ENCODE data around the gene MTHFD1L.

The MTHFD1L gene

DNA sequence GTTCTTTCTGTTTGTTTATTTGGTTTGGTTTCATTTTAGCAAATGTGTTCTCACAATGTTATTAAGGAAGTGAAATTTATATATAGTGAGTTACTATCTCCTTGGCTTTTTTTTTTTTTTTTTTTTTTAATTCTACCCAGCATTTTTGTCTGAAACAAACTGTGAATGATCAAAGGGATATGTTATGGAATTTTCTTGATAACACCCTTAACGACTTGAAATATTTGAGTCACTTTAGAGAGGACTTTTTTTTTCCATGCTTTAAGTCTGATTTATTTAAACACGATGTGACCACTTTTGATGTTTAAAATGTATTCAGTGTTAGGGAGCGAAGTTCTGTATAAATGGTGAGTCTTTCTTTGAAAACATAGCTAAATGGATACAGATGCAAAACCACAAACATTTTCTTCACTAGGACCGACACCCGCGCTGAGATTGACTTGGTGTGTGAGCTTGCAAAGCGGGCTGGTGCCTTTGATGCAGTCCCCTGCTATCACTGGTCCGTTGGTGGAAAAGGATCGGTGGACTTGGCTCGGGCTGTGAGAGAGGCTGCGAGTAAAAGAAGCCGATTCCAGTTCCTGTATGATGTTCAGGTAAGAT is 149.7 kb downstream of the MTHFD1L start:
- TF ChIP-seq, protein P1, sequence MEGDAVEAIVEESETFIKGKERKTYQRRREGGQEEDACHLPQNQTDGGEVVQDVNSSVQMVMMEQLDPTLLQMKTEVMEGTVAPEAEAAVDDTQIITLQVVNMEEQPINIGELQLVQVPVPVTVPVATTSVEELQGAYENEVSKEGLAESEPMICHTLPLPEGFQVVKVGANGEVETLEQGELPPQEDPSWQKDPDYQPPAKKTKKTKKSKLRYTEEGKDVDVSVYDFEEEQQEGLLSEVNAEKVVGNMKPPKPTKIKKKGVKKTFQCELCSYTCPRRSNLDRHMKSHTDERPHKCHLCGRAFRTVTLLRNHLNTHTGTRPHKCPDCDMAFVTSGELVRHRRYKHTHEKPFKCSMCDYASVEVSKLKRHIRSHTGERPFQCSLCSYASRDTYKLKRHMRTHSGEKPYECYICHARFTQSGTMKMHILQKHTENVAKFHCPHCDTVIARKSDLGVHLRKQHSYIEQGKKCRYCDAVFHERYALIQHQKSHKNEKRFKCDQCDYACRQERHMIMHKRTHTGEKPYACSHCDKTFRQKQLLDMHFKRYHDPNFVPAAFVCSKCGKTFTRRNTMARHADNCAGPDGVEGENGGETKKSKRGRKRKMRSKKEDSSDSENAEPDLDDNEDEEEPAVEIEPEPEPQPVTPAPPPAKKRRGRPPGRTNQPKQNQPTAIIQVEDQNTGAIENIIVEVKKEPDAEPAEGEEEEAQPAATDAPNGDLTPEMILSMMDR (IDR thresholded peaks at IDR 0.05; ENCODE audit: low read depth, low read length), result no peak
- no peak overlapping the region for H3K4me3 ChIP-seq (ENCODE audit: low read depth, low read length)

DNA sequence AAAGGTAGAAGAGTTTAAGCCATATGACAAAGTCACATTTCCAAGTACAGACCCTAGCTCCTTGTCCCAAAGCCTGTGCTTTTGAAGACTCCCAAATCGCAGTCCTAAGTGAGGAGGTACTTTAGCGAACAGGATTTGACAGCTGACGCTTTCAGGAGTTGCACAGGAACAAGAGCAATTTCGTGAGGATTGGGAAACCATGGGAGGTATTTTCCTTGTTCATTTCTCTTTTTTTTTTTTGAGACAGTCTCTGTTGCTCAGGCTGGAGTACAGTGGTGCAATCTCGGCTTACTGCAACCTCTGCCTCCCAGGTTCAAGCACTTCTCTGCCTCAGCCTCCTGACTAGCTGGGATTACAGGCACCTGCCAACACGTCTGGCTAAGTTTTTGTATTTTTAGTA is 150.6 kb downstream of the MTHFD1L start:
- TF ChIP-seq, protein P1 (IDR thresholded peaks at IDR 0.05; ENCODE audit: low read depth, low read length), result no peak

DNA sequence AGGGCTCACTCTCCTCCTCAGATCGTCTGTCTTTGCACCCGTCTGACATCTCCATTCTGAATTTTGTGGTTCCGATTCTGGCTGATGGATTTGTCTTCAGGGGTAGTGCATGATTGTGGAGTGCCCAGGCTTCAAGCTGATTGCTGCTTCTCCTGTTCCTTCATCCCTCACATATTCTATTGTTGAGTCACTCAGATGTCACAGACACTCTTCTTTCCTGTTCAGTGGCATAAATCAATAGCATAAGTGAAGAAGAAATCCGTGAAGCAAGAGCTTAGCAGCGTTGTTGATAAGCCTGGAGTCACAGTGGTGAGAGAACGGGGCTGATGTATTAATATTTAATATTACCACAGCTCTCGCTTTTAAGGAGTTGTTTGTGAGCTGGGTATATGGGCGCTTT is 152.5 kb downstream of the MTHFD1L start:
- TF ChIP-seq, protein P1 (IDR thresholded peaks at IDR 0.05; ENCODE audit: low read depth, low read length), result no peak
- H3K4me3 ChIP-seq (ENCODE audit: low read depth, low read length), result no peak overlapping the region

More for the DNA sequence above, 150.6 kb downstream of the MTHFD1L start:
- no peak overlapping the region for H3K4me3 ChIP-seq (ENCODE audit: low read depth, low read length)

DNA sequence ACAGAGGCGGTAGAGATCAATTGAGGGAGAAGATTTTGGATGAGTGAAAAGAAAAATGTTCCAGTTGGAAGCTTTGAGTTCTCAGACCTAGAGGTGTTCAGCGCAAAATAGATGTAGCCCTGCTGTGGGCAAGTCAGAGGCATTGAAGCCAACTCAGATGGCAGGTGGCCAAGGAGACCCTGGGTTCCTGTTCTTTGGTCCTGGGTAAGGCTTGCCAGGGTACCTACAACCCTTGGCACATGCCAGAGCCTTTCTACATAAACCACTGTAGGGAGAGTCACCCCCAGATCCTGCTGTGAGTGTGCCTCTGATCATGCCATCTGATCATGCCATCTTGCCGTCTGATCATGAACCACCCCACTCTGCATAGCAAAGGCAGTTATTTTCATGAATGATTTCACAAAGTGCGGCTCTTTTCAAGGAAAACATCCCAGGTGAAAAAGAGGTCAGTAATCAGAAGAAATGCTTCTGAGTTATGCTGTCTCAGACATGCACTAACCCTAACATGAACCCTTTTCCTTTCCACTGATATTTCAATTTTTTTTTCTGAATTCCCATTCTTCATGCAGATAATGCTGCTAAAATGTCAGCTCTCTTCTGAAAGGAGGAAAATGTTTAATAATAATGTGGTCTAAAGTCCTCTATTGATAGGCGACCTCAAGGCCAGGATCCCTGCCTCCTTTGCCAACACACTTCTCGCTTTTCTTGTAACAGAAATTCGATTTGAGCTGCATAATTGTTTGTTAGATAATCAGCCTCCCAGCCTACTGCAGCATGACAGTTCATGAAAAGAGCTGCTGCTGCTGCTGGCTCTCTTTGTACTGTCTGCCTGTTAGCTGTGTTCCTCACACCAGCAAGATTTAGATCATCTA is 153.6 kb downstream of the MTHFD1L start:
- TF ChIP-seq, protein P1 (IDR thresholded peaks at IDR 0.05; ENCODE audit: low read depth, low read length), result no peak
- no peak overlapping the region for H3K4me3 ChIP-seq (ENCODE audit: low read depth, low read length)

DNA sequence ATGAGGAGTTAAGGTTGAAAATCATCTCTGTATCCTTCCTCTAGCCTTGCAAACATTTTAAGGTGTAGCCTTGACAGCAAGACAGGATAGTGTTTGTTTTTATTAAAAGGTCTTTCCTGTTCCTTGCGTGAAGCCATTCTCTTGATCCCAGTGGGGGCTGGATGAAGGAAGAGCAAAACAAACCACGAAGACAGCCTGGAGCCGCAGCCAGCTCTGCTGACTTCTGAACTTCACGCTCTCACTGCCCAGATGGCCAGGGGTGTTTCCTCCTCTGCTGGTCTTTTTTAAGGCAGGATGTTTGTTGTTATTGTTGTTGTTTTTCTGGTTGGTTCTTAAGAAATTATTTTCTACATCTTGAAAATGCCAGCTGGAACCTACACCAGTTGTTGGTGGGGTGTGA is 156.4 kb downstream of the MTHFD1L start:
- TF ChIP-seq, protein P1 (IDR thresholded peaks at IDR 0.05; ENCODE audit: low read depth, low read length), result no peak
- H3K4me3 ChIP-seq (ENCODE audit: low read depth, low read length), result no peak overlapping the region

DNA sequence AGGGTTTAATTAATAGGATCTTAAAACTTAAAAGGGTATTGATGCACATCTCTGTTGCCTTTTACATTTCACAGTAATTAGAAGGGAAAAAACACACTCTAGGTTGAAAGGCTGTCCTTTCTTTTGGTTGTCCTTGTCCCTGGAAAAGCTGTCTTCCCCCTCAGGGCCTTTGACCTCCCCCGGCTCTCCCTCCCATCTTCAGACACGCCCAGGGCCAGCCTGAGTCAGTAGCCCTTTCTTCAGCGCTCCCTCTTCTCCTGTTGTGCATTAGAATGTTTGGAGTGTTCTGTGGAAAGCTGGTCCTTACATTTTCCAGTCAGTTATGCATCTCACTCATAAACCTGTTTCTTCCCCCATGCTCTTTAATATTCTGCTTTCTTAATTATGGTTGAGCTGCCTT is 157.0 kb downstream of the MTHFD1L start:
- no peak overlapping the region for H3K4me3 ChIP-seq (ENCODE audit: low read depth, low read length)
- TF ChIP-seq, protein P1 (IDR thresholded peaks at IDR 0.05; ENCODE audit: low read depth, low read length), result no peak

DNA sequence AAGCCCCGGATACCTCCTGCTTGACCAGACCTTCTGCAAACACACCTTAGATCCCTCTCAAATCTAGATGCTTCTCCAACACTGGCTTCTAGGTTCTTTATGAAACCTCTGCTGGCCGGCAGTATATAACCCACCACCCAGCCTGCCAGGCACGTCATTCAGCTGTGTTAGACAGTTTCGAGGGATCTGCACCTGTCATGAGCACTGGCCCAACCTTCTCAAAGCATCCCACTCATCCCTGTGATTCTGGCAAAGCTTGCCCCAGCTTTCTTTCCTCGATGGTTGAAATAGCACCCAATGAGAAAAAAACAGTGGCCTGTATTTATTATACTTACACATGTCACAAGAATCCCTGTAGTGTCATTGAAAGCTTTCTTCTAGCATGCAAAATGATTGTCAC is 157.8 kb downstream of the MTHFD1L start:
- TF ChIP-seq, protein P1 (IDR thresholded peaks at IDR 0.05; ENCODE audit: low read depth, low read length), result no peak
- H3K4me3 ChIP-seq (ENCODE audit: low read depth, low read length), result no peak overlapping the region
